Renal cortex interstitium (tissue), 15 donors: Measurements from ENCODE around the gene ZBTB8B. TPM values are rescaled to one million over a fixed set of nuclear protein-coding genes. Genes with fewer than 3 reads are reported as not detected.
"Not testable (repeated sequence)": the region's sequence is repeated elsewhere in the genome, so short reads cannot be mapped to it uniquely, and the experiment has no call there.

ENCODE experiments used
- DNase-seq, 11 donors: peaks; one replicate each; pipeline ENCODE4 v3.0.0-alpha.2; 2013; ENCODE audit warnings: low read depth in 9 of 11, low spot score in 4 of 11; ENCODE audit errors: extremely low read depth in 1 of 11
- long read RNA-seq, 16 experiments: transcript quantifications; one replicate each; lab custom pipeline, GENCODE V29; 2026
- polyA plus RNA-seq, 3 donors: library from polyadenylated mRNA; unstranded; fragments of 120-200 nt; gene quantifications; one replicate each; pipeline ENCODE4 v1.2.1, GENCODE V29; 2013; ENCODE audit not compliant: insufficient read length in 3 of 3

The ZBTB8B gene
- 1 to 10 TPM; 1.2 to 1.5 (median 1.3) TPM for polyA plus RNA-seq
- long read RNA-seq, donor 1, full-length matches to known transcripts, result 1 of 1 reads
- long read RNA-seq, donor 1, partial matches to known transcripts, result 0 of 1 reads
- long read RNA-seq, donor 1, other reads (novel, unspliced or antisense), result 0 of 1 reads
- long read RNA-seq, donor 2, result 0 reads
- long read RNA-seq, donor 3, result 0 reads
- long read RNA-seq, donor 4, result 0 reads
- long read RNA-seq, donor 5, result 0 reads
- long read RNA-seq, donor 6, full-length matches to known transcripts, result 2 of 2 reads
- long read RNA-seq, donor 6, partial matches to known transcripts, result 0 of 2 reads
- long read RNA-seq, donor 6, other reads (novel, unspliced or antisense), result 0 of 2 reads
- long read RNA-seq, donor 7, result 0 reads
- long read RNA-seq, donor 8, result 0 reads
- long read RNA-seq, donor 9, result 0 reads
- long read RNA-seq, donor 10, result 0 reads
- long read RNA-seq, donor 11, result 0 reads
- long read RNA-seq, donor 12, result 0 reads
- long read RNA-seq, donor 13, result 0 reads
- long read RNA-seq, donor 14, result 0 reads
- long read RNA-seq, donor 15, result 0 reads
- long read RNA-seq, donor 16, full-length matches to known transcripts, result 2 of 2 reads
- long read RNA-seq, donor 16, partial matches to known transcripts, result 0 of 2 reads
- long read RNA-seq, donor 16, other reads (novel, unspliced or antisense), result 0 of 2 reads

- peak; percentile 73 to 94 (median 87) for DNase-seq
These were observed at the start of gene ZBTB8B for GRCh38 chr1:32464716-32465577. Gene ZBTB8B, plus strand, starts transcription at chr1:32465072. Its CDS starts 5,553 bp downstream, at chr1:32470625.

GRCh38 chr1:32421775-32422174, 43.1 kb upstream of the ZBTB8B start:
- DNase-seq, result no peak

- peak in 8 of 11 donors; percentile 32 to 60 (median 49) for DNase-seq
These were observed 38.2 kb upstream of the ZBTB8B start for GRCh38 chr1:32426489-32427255.

GRCh38 chr1:32427264-32427963, 37.5 kb upstream of the ZBTB8B start:
- DNase-seq, result no peak

GRCh38 chr1:32431736-32432400, 33.0 kb upstream of the ZBTB8B start:
- DNase-seq, result no peak

GRCh38 chr1:32438136-32438535, 26.7 kb upstream of the ZBTB8B start:
- DNase-seq, result no peak

GRCh38 chr1:32438777-32439176, 26.1 kb upstream of the ZBTB8B start:
- DNase-seq, result not testable (repeated sequence)

- DNase-seq, result not testable (repeated sequence)
These were observed 23.4 kb upstream of the ZBTB8B start for GRCh38 chr1:32441467-32441866.

GRCh38 chr1:32447469-32448185, 17.2 kb upstream of the ZBTB8B start:
- DNase-seq, result peak in 3 of 11 donors; percentile 17 to 42 (median 24)

- DNase-seq, result peak in 3 of 11 donors; percentile 17 to 38 (median 38)
These were observed 16.6 kb upstream of the ZBTB8B start for GRCh38 chr1:32448186-32448772.

GRCh38 chr1:32448773-32449456, 16.0 kb upstream of the ZBTB8B start:
- DNase-seq, result no peak

- not testable (repeated sequence) for DNase-seq
These were observed 15.4 kb upstream of the ZBTB8B start for GRCh38 chr1:32449457-32449831.

- DNase-seq, result no peak
These were observed 10.1 kb upstream of the ZBTB8B start for GRCh38 chr1:32454726-32455125.

GRCh38 chr1:32455958-32456357, 8.9 kb upstream of the ZBTB8B start:
- no peak for DNase-seq

GRCh38 chr1:32458798-32459197, 6.1 kb upstream of the ZBTB8B start:
- DNase-seq, result not testable (repeated sequence)

GRCh38 chr1:32462977-32463376, 1.9 kb upstream of the ZBTB8B start:
- DNase-seq, result not testable (repeated sequence)
